Glutamatergic neuron (in vitro differentiated cells): ENCODE measurements around the gene SHB. TPM values are rescaled to one million over a fixed set of nuclear protein-coding genes. Genes with fewer than 3 reads are reported as not detected.

Source experiments
- DNase-seq: peaks from one replicate; pipeline ENCODE4 v3.0.0; 2022
- H3K27ac Mint-ChIP-seq: one replicate; pipeline ENCODE4 v1.8.0; 2020; ENCODE audit warnings: mild to moderate bottlenecking, mixed read lengths, inconsistent platforms; ENCODE audit not compliant: unreplicated experiment
- H3K27me3 Mint-ChIP-seq: one replicate; pipeline ENCODE4 v1.8.0; 2020; ENCODE audit warnings: mild to moderate bottlenecking, moderate library complexity, mixed read lengths, inconsistent platforms; ENCODE audit not compliant: unreplicated experiment
- H3K36me3 Mint-ChIP-seq: one replicate; pipeline ENCODE4 v1.8.0; 2020; ENCODE audit warnings: mild to moderate bottlenecking, mixed read lengths, inconsistent platforms; ENCODE audit not compliant: unreplicated experiment
- H3K4me1 Mint-ChIP-seq: one replicate; pipeline ENCODE4 v1.8.0; 2020; ENCODE audit warnings: mild to moderate bottlenecking, low read depth, mixed read lengths, inconsistent platforms; ENCODE audit not compliant: unreplicated experiment
- H3K4me3 Mint-ChIP-seq: one replicate; pipeline ENCODE4 v1.8.0; 2020; ENCODE audit warnings: mild to moderate bottlenecking, mixed read lengths, inconsistent platforms; ENCODE audit not compliant: unreplicated experiment
- H3K9me3 Mint-ChIP-seq: one replicate; pipeline ENCODE4 v1.8.0; 2020; ENCODE audit warnings: mild to moderate bottlenecking, moderate library complexity, mixed read lengths, inconsistent platforms; ENCODE audit not compliant: unreplicated experiment
- total RNA-seq: library from RNA; stranded (reverse); fragmentation: NEBNext Ultra II Directional; extraction: Animal tissue kit (Norgen Biotek cat#: 25700); gene quantifications from one replicate; pipeline ENCODE4 v1.2.1, GENCODE V29; 2021; ENCODE audit not compliant: unreplicated experiment
- TF ChIP-seq, protein P1 (sequence below): fragments of 200-600 bp; sonication (generic); IDR thresholded peaks from one replicate; pipeline ENCODE4 v1.5.0; 2021; ENCODE audit not compliant: partially characterized antibody, unreplicated experiment

SHB gene
- total RNA-seq, 1 donor from 2014 or later, result 31.7 TPM

DNA sequence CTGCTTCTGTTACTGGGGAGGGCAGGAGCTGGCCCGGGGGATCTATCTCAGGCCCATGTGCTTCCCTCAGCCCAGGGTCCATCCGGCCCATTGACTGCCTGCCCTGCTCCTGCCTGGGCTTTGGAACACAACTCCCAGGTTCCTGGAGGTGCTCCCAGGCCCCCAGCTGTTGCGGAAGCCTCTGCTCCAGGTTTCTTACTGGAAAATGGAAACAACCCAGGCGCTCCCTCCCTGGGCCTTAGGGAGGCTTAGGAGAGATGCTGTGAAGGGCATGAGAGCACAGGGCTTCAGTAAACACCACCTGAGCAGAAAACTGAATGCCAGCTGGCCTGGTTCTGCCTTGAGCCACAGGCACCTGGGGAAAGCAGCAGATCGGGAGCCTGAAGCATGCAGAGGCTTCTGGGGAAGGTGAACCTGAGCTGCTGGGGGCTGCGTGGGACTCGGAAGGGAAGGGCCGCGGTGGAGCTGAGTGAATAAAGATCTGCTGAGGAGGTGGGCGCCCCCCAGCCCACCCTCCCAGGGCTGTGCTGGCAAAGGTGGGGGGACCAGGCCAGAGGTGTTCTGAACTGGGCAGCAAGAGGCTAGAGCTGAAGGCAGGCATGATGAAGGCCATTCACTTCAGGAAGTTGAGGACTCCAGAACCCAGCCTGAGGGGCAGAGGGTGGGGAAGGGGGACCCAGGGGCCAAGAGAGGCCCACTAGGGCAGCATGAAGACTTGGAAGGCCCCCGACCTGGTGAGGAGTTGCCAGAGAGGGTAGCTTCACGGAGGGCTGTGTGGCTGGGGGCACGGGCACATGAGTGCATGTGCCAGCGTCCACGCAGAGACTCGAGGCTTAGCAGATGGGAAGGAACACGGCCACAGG is 64.8 kb downstream of the SHB start:
- no peak overlapping the region for H3K27ac Mint-ChIP-seq
- H3K27me3 Mint-ChIP-seq, result peaks cover 5% of the 10 kb centered on the region
- TF ChIP-seq, protein P1, sequence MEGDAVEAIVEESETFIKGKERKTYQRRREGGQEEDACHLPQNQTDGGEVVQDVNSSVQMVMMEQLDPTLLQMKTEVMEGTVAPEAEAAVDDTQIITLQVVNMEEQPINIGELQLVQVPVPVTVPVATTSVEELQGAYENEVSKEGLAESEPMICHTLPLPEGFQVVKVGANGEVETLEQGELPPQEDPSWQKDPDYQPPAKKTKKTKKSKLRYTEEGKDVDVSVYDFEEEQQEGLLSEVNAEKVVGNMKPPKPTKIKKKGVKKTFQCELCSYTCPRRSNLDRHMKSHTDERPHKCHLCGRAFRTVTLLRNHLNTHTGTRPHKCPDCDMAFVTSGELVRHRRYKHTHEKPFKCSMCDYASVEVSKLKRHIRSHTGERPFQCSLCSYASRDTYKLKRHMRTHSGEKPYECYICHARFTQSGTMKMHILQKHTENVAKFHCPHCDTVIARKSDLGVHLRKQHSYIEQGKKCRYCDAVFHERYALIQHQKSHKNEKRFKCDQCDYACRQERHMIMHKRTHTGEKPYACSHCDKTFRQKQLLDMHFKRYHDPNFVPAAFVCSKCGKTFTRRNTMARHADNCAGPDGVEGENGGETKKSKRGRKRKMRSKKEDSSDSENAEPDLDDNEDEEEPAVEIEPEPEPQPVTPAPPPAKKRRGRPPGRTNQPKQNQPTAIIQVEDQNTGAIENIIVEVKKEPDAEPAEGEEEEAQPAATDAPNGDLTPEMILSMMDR, result no peak
- peaks cover 32% of the 10 kb centered on the region for H3K4me1 Mint-ChIP-seq
- H3K36me3 Mint-ChIP-seq, result no peaks in the 10 kb centered on the region
- H3K9me3 Mint-ChIP-seq, result peaks cover 4% of the 10 kb centered on the region
- DNase-seq, result no peak
- H3K4me3 Mint-ChIP-seq, result no peak overlapping the region

DNA sequence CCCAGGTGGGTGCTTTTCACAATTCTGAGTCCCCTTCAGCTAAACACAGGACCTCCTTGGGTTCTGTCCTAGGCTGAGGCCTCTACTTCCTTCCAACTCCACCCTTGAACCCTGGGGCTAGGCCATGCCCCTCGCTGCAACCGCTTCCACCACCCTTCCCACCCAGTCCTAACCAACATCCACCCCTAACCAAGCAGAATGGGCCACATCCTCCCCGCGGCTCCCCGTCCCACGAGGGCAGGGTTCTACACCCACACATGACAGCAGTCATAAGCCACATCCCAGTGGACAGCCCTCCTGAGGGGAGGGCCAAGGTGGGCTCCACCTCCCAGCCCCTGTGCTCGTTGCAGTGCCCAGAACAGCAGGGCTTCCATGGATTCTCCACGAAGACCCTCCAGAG is 65.8 kb downstream of the SHB start:
- peaks cover 4% of the 10 kb centered on the region for H3K9me3 Mint-ChIP-seq
- H3K36me3 Mint-ChIP-seq, result no peaks in the 10 kb centered on the region
- DNase-seq, result no peak
- H3K4me3 Mint-ChIP-seq, result no peak overlapping the region
- H3K27me3 Mint-ChIP-seq, result peaks cover 5% of the 10 kb centered on the region
- peaks cover 33% of the 10 kb centered on the region for H3K4me1 Mint-ChIP-seq
- TF ChIP-seq, protein P1, result no peak
- H3K27ac Mint-ChIP-seq, result no peak overlapping the region

DNA sequence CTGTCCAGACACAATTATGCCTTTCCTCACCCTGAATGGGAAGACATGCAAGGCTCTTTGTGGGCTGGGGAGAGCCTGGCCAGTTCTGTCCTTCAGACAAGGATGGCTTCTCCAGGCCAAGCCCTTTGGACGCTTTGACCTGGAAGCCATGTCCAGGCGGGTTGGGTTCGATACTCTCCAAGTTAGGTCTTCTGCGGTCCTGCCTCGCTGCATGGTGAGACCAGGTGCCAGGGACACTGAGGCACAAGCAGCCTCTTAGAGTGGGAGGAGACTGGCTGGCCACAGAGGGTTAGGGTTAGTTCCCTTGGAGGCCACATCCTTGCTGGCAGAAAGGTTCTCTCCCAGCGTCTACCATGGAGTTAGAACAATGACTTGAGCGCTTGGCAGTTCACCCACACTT is 67.6 kb downstream of the SHB start:
- peaks cover 16% of the 10 kb centered on the region for H3K9me3 Mint-ChIP-seq
- DNase-seq, result no peak
- H3K27ac Mint-ChIP-seq, result no peak overlapping the region
- H3K36me3 Mint-ChIP-seq, result no peaks in the 10 kb centered on the region
- TF ChIP-seq, protein P1, result no peak
- no peak overlapping the region for H3K4me3 Mint-ChIP-seq
- H3K27me3 Mint-ChIP-seq, result peaks cover 17% of the 10 kb centered on the region
- peaks cover 39% of the 10 kb centered on the region for H3K4me1 Mint-ChIP-seq

DNA sequence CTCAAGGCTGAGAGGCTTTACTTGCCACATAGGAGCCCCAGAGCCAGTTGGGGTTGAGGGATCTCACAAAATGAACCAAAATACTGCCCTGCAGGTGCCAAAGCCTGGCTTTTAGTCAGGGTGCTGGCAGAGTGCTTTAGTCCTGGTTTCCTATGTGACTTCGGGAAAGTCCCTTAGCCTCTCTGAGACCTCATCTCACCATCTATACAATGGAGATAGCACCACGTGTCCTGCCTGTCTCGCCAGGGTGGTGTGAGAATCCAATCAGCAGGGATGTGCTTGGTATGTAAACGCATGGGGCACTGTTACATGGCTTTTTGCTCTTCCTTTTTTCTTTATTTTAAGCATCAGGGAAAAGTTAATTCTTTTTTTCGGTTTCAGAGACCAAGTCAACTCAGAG is 68.3 kb downstream of the SHB start:
- TF ChIP-seq, protein P1, result no peak
- DNase-seq, result no peak
- H3K9me3 Mint-ChIP-seq, result peaks cover 22% of the 10 kb centered on the region
- peaks cover 45% of the 10 kb centered on the region for H3K4me1 Mint-ChIP-seq
- H3K27ac Mint-ChIP-seq, result no peak overlapping the region
- H3K36me3 Mint-ChIP-seq, result no peaks in the 10 kb centered on the region
- H3K27me3 Mint-ChIP-seq, result peaks cover 17% of the 10 kb centered on the region
- no peak overlapping the region for H3K4me3 Mint-ChIP-seq

DNA sequence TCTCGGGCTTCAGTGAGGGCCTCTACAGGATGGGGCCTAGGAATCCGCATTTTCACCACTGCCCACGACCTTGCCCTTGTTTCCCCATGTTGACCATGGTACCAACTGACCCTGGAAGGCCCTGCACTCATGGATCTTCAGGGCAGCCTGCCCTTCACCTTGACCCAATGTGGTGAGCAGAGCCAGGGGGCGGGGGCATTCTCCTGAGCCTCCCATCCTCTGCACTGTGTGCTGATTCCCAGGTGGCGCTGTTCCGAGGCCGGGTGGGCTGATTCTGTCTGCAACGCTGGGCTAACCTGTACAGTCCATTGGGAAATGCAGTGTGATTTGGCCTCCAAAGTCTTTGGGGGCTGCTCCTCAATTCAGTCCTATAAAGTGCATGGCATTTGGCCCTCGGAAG is 68.7 kb downstream of the SHB start:
- Mint-ChIP-seq H3K4me1 (peaks cover 49% of the 10 kb centered on the region), H3K4me3 (no peak overlapping the region), H3K27ac (no peak overlapping the region), H3K27me3 (peaks cover 19% of the 10 kb centered on the region), H3K36me3 (no peaks in the 10 kb centered on the region), H3K9me3 (peaks cover 26% of the 10 kb centered on the region)
- TF ChIP-seq, protein P1, result no peak
- DNase-seq, result no peak
